ENCODE results near the gene KRT5. TPM values are rescaled to one million over a fixed set of nuclear protein-coding genes. Genes with fewer than 3 reads are reported as not detected.

Gene KRT5
- total and polyA plus RNA-seq, 3 donors from 2014 or later, result 0.39 to 2.6 (median 1.1) TPM

- WGBS, 2 donors, result 64 to 70% methylated on average over 2 of the region's 2 CpGs
- Histone ChIP-seq H3K36me3 (ENCODE audit: low read depth, missing control alignments) (no peaks in the 10 kb centered on the region), H3K9me3 (no peaks in the 10 kb centered on the region), H3K27me3 (no peaks in the 10 kb centered on the region), H3K4me1 (no peaks in the 10 kb centered on the region), H3K4me3 (no peak overlapping the region), H3K27ac (no peak overlapping the region)
- TF ChIP-seq POLR2A (IDR thresholded peaks at IDR 0.05) (no peak), CTCF (IDR thresholded peaks at IDR 0.05) (no peak)
- DNase-seq, result no peak
- intact Hi-C loops (cut with DNase I; ENCODE audit: low total_unique reads), result no loop called here
Measured at GRCh38 chr12:52477651-52478050, 42.5 kb downstream of the KRT5 start.

- intact Hi-C loops (cut with DNase I; ENCODE audit: low total_unique reads), result no loop called here
- TF ChIP-seq CTCF (IDR thresholded peaks at IDR 0.05) (no peak), POLR2A (IDR thresholded peaks at IDR 0.05) (no peak)
- WGBS, 2 donors, result 90 to 96% methylated on average over 2 of the region's 2 CpGs
- Histone ChIP-seq H3K27ac (no peak overlapping the region), H3K4me1 (no peaks in the 10 kb centered on the region), H3K4me3 (no peak overlapping the region), H3K27me3 (no peaks in the 10 kb centered on the region), H3K9me3 (no peaks in the 10 kb centered on the region), H3K36me3 (ENCODE audit: low read depth, missing control alignments) (no peaks in the 10 kb centered on the region)
- no peak for DNase-seq
Measured at GRCh38 chr12:52474212-52474611, 46.0 kb downstream of the KRT5 start.

- Histone ChIP-seq H3K4me1 (no peaks in the 10 kb centered on the region), H3K4me3 (no peak within 1 kb of the TSS), H3K36me3 (ENCODE audit: low read depth, missing control alignments) (no peaks in the 10 kb centered on the region), H3K27ac (no peak within 1 kb of the TSS), H3K9me3 (no peaks in the 10 kb centered on the region), H3K27me3 (no peaks in the 10 kb centered on the region)
- TF ChIP-seq POLR2A (IDR thresholded peaks at IDR 0.05), result no peak
- no peak for TF ChIP-seq CTCF (IDR thresholded peaks at IDR 0.05)
- intact Hi-C loops (cut with DNase I; ENCODE audit: low total_unique reads), result no loop called here
- no peak for DNase-seq
- WGBS, 2 donors, result 73 to 81% methylated on average over 4 of the region's 4 CpGs
Measured at GRCh38 chr12:52473768-52474167, 46.4 kb downstream of the KRT5 start, which contains the start of gene KRT6C. Gene KRT6C (minus strand): TSS chr12:52473805. CDS start chr12:52473737, 68 bp downstream.

GRCh38 chr12:52469853-52470252, 50.3 kb downstream of the KRT5 start:
- no peak for DNase-seq
- no peaks in the 10 kb centered on the region for H3K27me3 ChIP-seq
- no peaks in the 10 kb centered on the region for H3K9me3 ChIP-seq
- H3K27ac ChIP-seq, result no peak overlapping the region
- no peak overlapping the region for H3K4me3 ChIP-seq
- 82 to 89% methylated on average over 4 of the region's 4 CpGs for WGBS, 2 donors
- H3K4me1 ChIP-seq, result no peaks in the 10 kb centered on the region
- TF ChIP-seq POLR2A (IDR thresholded peaks at IDR 0.05), result no peak
- TF ChIP-seq CTCF (IDR thresholded peaks at IDR 0.05), result no peak
- H3K36me3 ChIP-seq (ENCODE audit: low read depth, missing control alignments), result no peaks in the 10 kb centered on the region
- intact Hi-C loops (cut with DNase I; ENCODE audit: low total_unique reads), result no loop called here

- intact Hi-C loops (cut with DNase I; ENCODE audit: low total_unique reads), result no loop called here
- DNase-seq, result no peak
- no peaks in the 10 kb centered on the region for H3K36me3 ChIP-seq (ENCODE audit: low read depth, missing control alignments)
- H3K9me3 ChIP-seq, result no peaks in the 10 kb centered on the region
- 51 to 59% methylated on average over 2 of the region's 2 CpGs for WGBS, 2 donors
- H3K27me3 ChIP-seq, result no peaks in the 10 kb centered on the region
- no peaks in the 10 kb centered on the region for H3K4me1 ChIP-seq
- H3K4me3 ChIP-seq, result no peak overlapping the region
- no peak for TF ChIP-seq POLR2A (IDR thresholded peaks at IDR 0.05)
- no peak for TF ChIP-seq CTCF (IDR thresholded peaks at IDR 0.05)
- H3K27ac ChIP-seq, result no peak overlapping the region
Measured at GRCh38 chr12:52464897-52465296, 55.3 kb downstream of the KRT5 start.
